Calu3 (cell line): ENCODE data around the gene MAD1L1. TPM values are rescaled to one million over a fixed set of nuclear protein-coding genes. Genes with fewer than 3 reads are reported as not detected.

Source experiments
- BruUV-seq: library from RNA; stranded (reverse); fragments of 400-500 nt; replicated peaks from 2 replicates; lab custom pipeline; 2021; lab: Mats Ljungman, UMichigan
- CTCF ChIA-PET: fragments of 300-600 bp; sonication (Branson Sonifier 250); formaldehyde crosslinking; loops from one replicate; lab custom pipeline; 2022; ENCODE audit warnings: antibody characterized with exemption; lab: Charles Lee
- DNase-seq: peaks from one replicate; pipeline ENCODE4 v3.0.0; 2022
- H3K27ac Mint-ChIP-seq: one replicate; pipeline ENCODE4 v1.8.0; 2022; ENCODE audit warnings: mixed read lengths; ENCODE audit not compliant: unreplicated experiment
- H3K27me3 Mint-ChIP-seq: one replicate; pipeline ENCODE4 v1.8.0; 2022; ENCODE audit warnings: mixed read lengths; ENCODE audit not compliant: unreplicated experiment
- H3K36me3 Mint-ChIP-seq: one replicate; pipeline ENCODE4 v1.8.0; 2022; ENCODE audit warnings: mild to moderate bottlenecking, moderate library complexity, mixed read lengths; ENCODE audit not compliant: insufficient read depth, unreplicated experiment
- H3K4me1 Mint-ChIP-seq: one replicate; pipeline ENCODE4 v1.8.0; 2022; ENCODE audit warnings: mild to moderate bottlenecking, low read depth, mixed read lengths; ENCODE audit not compliant: unreplicated experiment
- H3K4me3 Mint-ChIP-seq: one replicate; pipeline ENCODE4 v1.8.0; 2022; ENCODE audit warnings: mild to moderate bottlenecking, low read depth, moderate library complexity, mixed read lengths; ENCODE audit not compliant: unreplicated experiment
- H3K9me3 Mint-ChIP-seq: one replicate; pipeline ENCODE4 v1.8.0; 2022; ENCODE audit warnings: low read depth, mixed read lengths; ENCODE audit not compliant: unreplicated experiment
- intact Hi-C: fragments of 100-400 bp; cut with micrococcal nuclease; formaldehyde crosslinking; loops from one replicate; pipeline ENCODE4 v1.10.0; 2022; ENCODE audit not compliant: unreplicated experiment
- total RNA-seq: library from RNA; stranded (reverse); gene quantifications from 2 replicates; pipeline ENCODE4 v1.2.3, GENCODE V29; 2022
- TF ChIP-seq, protein P1 (sequence below): fragments of 200-600 bp; IDR thresholded peaks from one replicate; pipeline ENCODE4 v1.8.0; 2022; ENCODE audit warnings: antibody characterized with exemption; ENCODE audit not compliant: unreplicated experiment

Gene MAD1L1
- total RNA-seq, 1 experiment from 2014 or later = 86.0 TPM

DNA sequence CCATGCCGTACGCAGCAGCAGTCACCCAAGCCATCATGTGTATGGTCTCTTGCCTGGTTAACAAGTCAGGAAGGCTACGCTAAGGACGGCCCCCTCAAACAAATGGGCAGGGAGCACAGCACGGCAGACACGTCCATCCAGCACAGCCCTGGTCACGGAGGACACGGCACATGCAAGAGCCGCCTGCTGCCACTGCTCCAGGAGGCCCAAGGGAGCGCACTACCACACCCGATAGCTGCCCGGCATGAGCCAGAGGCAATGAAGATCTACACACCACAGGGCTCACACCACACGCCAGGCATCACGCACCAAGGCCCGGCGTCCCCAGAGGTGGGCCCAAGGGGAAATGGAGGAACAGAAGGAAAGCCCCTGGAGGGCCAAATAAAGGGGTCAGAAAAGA lies 134.2 kb downstream of the MAD1L1 start:
- H3K27ac Mint-ChIP-seq = no peak overlapping the region
- BruUV-seq = no TSS peak

DNA sequence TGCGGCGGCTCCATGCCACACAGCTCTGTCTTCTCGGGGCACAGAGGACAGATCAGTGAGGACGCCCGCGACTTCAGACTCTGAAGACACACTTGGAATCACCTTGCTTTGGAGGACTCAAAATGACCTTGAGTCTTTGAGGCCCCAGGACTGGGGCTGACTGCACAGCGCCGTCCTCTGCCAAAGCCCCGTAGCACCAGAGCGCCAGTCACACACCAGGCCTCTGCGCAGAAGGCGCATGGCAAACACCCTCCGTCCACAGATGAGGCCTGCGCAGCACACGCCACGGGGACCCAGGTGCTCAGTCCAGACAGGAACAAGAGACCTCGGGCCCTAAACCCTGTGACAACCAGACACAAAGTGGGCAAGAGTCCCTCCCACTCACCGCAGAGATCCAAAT lies 134.7 kb downstream of the MAD1L1 start:
- DNase-seq = no peak
- CTCF ChIA-PET = no interaction called here
- Mint-ChIP-seq H3K9me3 (no peaks in the 10 kb centered on the region), H3K36me3 (no peaks in the 10 kb centered on the region), H3K27ac (no peak overlapping the region), H3K4me3 (no peak overlapping the region), H3K27me3 (no peaks in the 10 kb centered on the region), H3K4me1 (no peaks in the 10 kb centered on the region)
- TF ChIP-seq, protein P1, sequence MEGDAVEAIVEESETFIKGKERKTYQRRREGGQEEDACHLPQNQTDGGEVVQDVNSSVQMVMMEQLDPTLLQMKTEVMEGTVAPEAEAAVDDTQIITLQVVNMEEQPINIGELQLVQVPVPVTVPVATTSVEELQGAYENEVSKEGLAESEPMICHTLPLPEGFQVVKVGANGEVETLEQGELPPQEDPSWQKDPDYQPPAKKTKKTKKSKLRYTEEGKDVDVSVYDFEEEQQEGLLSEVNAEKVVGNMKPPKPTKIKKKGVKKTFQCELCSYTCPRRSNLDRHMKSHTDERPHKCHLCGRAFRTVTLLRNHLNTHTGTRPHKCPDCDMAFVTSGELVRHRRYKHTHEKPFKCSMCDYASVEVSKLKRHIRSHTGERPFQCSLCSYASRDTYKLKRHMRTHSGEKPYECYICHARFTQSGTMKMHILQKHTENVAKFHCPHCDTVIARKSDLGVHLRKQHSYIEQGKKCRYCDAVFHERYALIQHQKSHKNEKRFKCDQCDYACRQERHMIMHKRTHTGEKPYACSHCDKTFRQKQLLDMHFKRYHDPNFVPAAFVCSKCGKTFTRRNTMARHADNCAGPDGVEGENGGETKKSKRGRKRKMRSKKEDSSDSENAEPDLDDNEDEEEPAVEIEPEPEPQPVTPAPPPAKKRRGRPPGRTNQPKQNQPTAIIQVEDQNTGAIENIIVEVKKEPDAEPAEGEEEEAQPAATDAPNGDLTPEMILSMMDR = no peak
- no TSS peak for BruUV-seq
- intact Hi-C loops = no loop called here

More for the DNA sequence above, 134.2 kb downstream of the MAD1L1 start:
- H3K4me1 Mint-ChIP-seq = no peaks in the 10 kb centered on the region
- no peaks in the 10 kb centered on the region for H3K9me3 Mint-ChIP-seq
- no peaks in the 10 kb centered on the region for H3K36me3 Mint-ChIP-seq
- no peaks in the 10 kb centered on the region for H3K27me3 Mint-ChIP-seq
- CTCF ChIA-PET = no interaction called here
- DNase-seq = no peak
- intact Hi-C loops = no loop called here
- TF ChIP-seq, protein P1 = no peak
- H3K4me3 Mint-ChIP-seq = no peak overlapping the region

DNA sequence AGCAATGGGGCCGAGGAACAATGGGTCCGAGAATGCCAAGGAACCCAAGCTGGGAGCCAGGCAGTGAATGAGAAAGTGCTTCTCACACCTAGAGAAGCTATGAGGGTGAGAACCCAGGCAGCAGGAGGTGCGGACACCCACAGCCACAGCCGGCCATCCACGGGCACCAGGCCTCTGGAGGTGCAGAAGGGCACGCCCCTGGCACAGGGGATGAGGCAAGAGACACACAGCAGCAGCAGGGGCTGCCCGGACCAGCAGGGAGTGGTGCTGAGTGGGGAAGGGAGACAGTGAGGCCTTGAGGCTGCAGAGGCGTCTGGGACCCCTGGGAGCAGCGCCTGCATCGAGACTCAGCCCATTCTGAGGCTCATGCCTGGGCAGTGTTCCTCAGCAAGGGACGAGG lies 135.3 kb downstream of the MAD1L1 start:
- no TSS peak for BruUV-seq
- Mint-ChIP-seq H3K27ac (no peak overlapping the region), H3K4me3 (no peak overlapping the region), H3K9me3 (no peaks in the 10 kb centered on the region), H3K27me3 (no peaks in the 10 kb centered on the region), H3K36me3 (no peaks in the 10 kb centered on the region), H3K4me1 (no peaks in the 10 kb centered on the region)
- intact Hi-C loops = no loop called here
- no peak for DNase-seq
- CTCF ChIA-PET = no interaction called here
- TF ChIP-seq, protein P1 = no peak

DNA sequence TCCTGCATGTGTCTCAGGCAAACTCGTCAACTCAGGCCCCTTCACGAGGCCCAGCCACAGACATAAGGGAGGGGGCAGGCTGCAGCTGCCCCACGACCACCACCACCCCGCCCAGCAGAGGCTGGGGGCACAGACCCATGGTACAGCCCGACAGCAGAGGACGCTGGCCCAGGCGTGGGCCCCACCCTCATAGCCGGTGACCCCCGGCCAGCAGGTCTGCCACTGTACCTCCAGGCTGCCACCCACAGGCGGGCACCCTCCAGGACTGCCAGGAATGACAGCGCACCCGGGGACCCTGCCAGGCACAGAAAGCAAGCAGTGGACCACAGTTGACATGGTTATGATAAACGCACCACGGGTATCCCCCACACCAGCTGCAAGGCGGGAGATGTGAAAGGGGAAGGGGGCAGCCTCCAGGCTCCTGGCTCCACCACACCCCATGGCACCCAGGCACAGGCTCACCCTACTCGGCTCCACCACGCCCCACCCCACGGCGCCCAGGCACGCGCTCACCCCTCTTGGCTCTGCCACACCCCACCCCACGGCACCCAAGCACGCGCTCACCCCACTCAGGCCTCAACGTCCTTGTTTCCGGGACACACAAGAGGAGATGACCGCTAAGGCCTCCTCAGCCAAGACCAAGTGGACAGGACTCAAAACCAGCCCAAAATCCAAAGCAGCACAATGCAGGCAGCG lies 135.9 kb downstream of the MAD1L1 start:
- Mint-ChIP-seq H3K27ac (no peak overlapping the region), H3K36me3 (no peaks in the 10 kb centered on the region), H3K9me3 (no peaks in the 10 kb centered on the region), H3K4me3 (no peak overlapping the region), H3K4me1 (no peaks in the 10 kb centered on the region), H3K27me3 (no peaks in the 10 kb centered on the region)
- DNase-seq = no peak
- BruUV-seq = no TSS peak
- intact Hi-C loops = no loop called here
- TF ChIP-seq, protein P1 = no peak
- CTCF ChIA-PET = no interaction called here
